K562 (cell line): ENCODE measurements around the gene EEF1A2. TPM values are rescaled to one million over a fixed set of nuclear protein-coding genes. Genes with fewer than 3 reads are reported as not detected.
A peak's percentile ranks its signal among the peaks of the same experiment; 100 is the strongest.

ENCODE experiments used
- ATAC-seq: fragments of 200-7000 bp; cut with Tn5 transposase; 3 replicates; pipeline ENCODE4 v1.9.1; 2020; ENCODE audit warnings: moderate library complexity
- BruUV-seq: library from RNA; stranded (reverse); fragments of 400-500 nt; replicated peaks from 2 replicates; lab custom pipeline; 2021; lab: Mats Ljungman, UMichigan
- CTCF ChIA-PET: fragments of 300-600 bp; formaldehyde crosslinking; extraction: SDS; loops from one replicate; lab custom pipeline; 2021; ENCODE audit warnings: low intra/inter-chr PET ratio; lab: Yijun Ruan, JAX
- POLR2A ChIA-PET: fragments of 300-600, 350-650 bp; sonication (Branson Sonifier 250); formaldehyde crosslinking; extraction: SDS; loops from one replicate; lab custom pipeline; 2021; ENCODE audit warnings: antibody characterized with exemption, inconsistent platforms; lab: Yijun Ruan, JAX
- DNase-seq, 4 experiments: peaks; one replicate each; pipeline versions ENCODE4 v3.0.0 to v3.0.0-alpha.2; 2011 to 2018; ENCODE audit warnings: low spot score in 3 of 4, mixed read lengths in 3 of 4; ENCODE audit errors: extremely low read depth in 1 of 4
- FAIRE-seq: peaks from 2 replicates; lab custom pipeline; 2011; peaks lifted over from hg19 to GRCh38; lab: Jason Lieb, UNC
- H2AFZ ChIP-seq: 2 replicates; pipeline ENCODE4 v1.6.0; 2011; ENCODE audit warnings: low read depth, low read length, control low read depth, inconsistent platforms
- H3K27ac ChIP-seq: fragments of 200-600 bp; 3 replicates; pipeline ENCODE4 v1.8.0; 2011; ENCODE audit warnings: low read depth, mild to moderate bottlenecking, control low read depth, inconsistent platforms, low read length, moderate library complexity, mixed read lengths; ENCODE audit errors: extremely low read depth
- H3K27me3 ChIP-seq, 2 experiments: fragments of 300-600 bp in 1 of 2; 2 replicates in 1 of 2; 3 replicates in 1 of 2; pipeline versions ENCODE4 v1.6.0 to v1.8.0; 2011; ENCODE audit warnings: inconsistent platforms in 2 of 2, low read length in 2 of 2, mild to moderate bottlenecking in 1 of 2, mixed read lengths in 1 of 2, moderate library complexity in 1 of 2; ENCODE audit not compliant: control insufficient read depth in 2 of 2, insufficient read depth in 2 of 2
- H3K36me3 ChIP-seq: fragments of 300-600 bp; 3 replicates; pipeline ENCODE4 v1.8.0; 2011; ENCODE audit warnings: mild to moderate bottlenecking, low read length, inconsistent platforms; ENCODE audit not compliant: control insufficient read depth, insufficient read depth
- H3K4me1 ChIP-seq, 2 experiments: fragments of 200-600 bp in 1 of 2; replicated peaks in 1 of 2; 2 replicates in 1 of 2; 3 replicates in 1 of 2; pipeline versions ENCODE4 v1.5.1 to v1.8.0; 2011; ENCODE audit warnings: inconsistent platforms in 2 of 2, low read length in 2 of 2, mild to moderate bottlenecking in 1 of 2, mixed read lengths in 1 of 2, moderate library complexity in 1 of 2; ENCODE audit not compliant: control insufficient read depth in 2 of 2, insufficient read depth in 2 of 2
- H3K4me2 ChIP-seq: 2 replicates; pipeline ENCODE4 v1.6.1; 2011; ENCODE audit warnings: low read length, control low read depth, inconsistent platforms, mixed read lengths; ENCODE audit not compliant: insufficient read depth
- H3K4me3 ChIP-seq: fragments of 200-600 bp; sonication (generic), shearing (Covaris generic); 2 replicates; pipeline ENCODE4 v1.5.1; 2016; ENCODE audit warnings: control low read depth, inconsistent platforms
- H3K79me2 ChIP-seq: fragments of 200-600 bp; 3 replicates; pipeline ENCODE4 v1.8.0; 2011; ENCODE audit warnings: low read length, inconsistent platforms; ENCODE audit not compliant: control insufficient read depth, insufficient read depth
- H3K9ac ChIP-seq, 2 experiments: 2 replicates each; pipeline versions ENCODE4 v1.6.0 to v1.6.1; 2011; ENCODE audit warnings: low read depth in 2 of 2, low read length in 2 of 2, control low read depth in 1 of 2, inconsistent platforms in 1 of 2, mild to moderate bottlenecking in 1 of 2, mixed read lengths in 1 of 2; ENCODE audit not compliant: insufficient read depth in 1 of 2
- H3K9me1 ChIP-seq: one replicate; pipeline ENCODE4 v1.6.0; 2011; ENCODE audit warnings: inconsistent platforms, mild to moderate bottlenecking, low read length, moderate library complexity; ENCODE audit not compliant: control insufficient read depth, insufficient read depth
- H3K9me3 ChIP-seq: replicated peaks from 2 replicates; pipeline ENCODE4 v1.5.1; 2011; ENCODE audit warnings: low read depth, low read length, inconsistent platforms; ENCODE audit not compliant: control insufficient read depth, insufficient read depth
- H4K20me1 ChIP-seq: replicated peaks from 2 replicates; pipeline ENCODE4 v1.6.1; 2011; ENCODE audit warnings: low read length, inconsistent platforms, mixed read lengths; ENCODE audit not compliant: control insufficient read depth, insufficient read depth
- CHCHD3 ChIP-seq: fragments of 250-450 bp; sonication (Bioruptor Pico); IDR thresholded peaks from 2 replicates; pipeline ENCODE4 v2.1.2; 2022; ENCODE audit warnings: mild to moderate bottlenecking
- KLF10 ChIP-seq: fragments of 250-450 bp; sonication (Bioruptor Pico); IDR thresholded peaks from 2 replicates; pipeline ENCODE4 v1.6.1; 2021; ENCODE audit warnings: matching md5 sums
- POLR2G ChIP-seq: fragments of 200-400 bp; formaldehyde crosslinking; IDR thresholded peaks from 2 replicates; pipeline ENCODE4 v1.6.1; 2017; ENCODE audit warnings: low read depth, mild to moderate bottlenecking, antibody characterized with exemption, low read length, moderate library complexity
- RBFOX2 ChIP-seq: fragments of 200-400 bp; formaldehyde crosslinking; IDR thresholded peaks from 2 replicates; pipeline ENCODE4 v1.6.1; 2017; ENCODE audit warnings: low read depth, mild to moderate bottlenecking, low read length, moderate library complexity
- TAL1 ChIP-seq: fragments of 450-650 bp; IDR thresholded peaks from 2 replicates; pipeline ENCODE4 v1.6.1; 2016; ENCODE audit warnings: mild to moderate bottlenecking
- ZC3H11A ChIP-seq: IDR thresholded peaks from 2 replicates; pipeline ENCODE4 v1.6.1; 2012; ENCODE audit warnings: low read depth, low read length, improper control_type of control experiment
- ZC3H4 ChIP-seq: sonication (generic); formaldehyde crosslinking; IDR thresholded peaks from 2 replicates; pipeline ENCODE4 v1.9.0; 2021; ENCODE audit warnings: missing genetic modification reagents, borderline replicate concordance
- ZNF589 ChIP-seq: fragments of 200-800 bp; sonication (Bioruptor generic); IDR thresholded peaks from 2 replicates; pipeline ENCODE4 v1.6.1; 2016; ENCODE audit warnings: low read depth, missing genetic modification characterization, missing compliant biosample characterization
- WGBS: fragments of 100-300 bp; shearing (Covaris generic); methylation state at CpG from one replicate; pipeline ENCODE4 v1.1.6; 2016; ENCODE audit warnings: low coverage, mixed read lengths; ENCODE audit not compliant: insufficient coverage; ENCODE audit errors: missing lambda C conversion rate; 5-methylcytosine and 5-hydroxymethylcytosine counted together
- in situ Hi-C: fragments of 300-500 bp; cut with MboI; formaldehyde crosslinking; loops from 4 replicates; pipeline ENCODE4 v1.15.0; 2018; ENCODE audit warnings: inconsistent platforms, mixed read lengths
- intact Hi-C: fragments of 100-400 bp; cut with micrococcal nuclease; formaldehyde crosslinking; loops from 2 replicates; pipeline ENCODE4 v1.14.2; 2022
- polyA plus RNA-seq, 8 experiments: library from polyadenylated mRNA; depleted of rRNA in 4 of 8; stranded (reverse) in 5 of 8; unstranded in 3 of 8; fragments of >200 nt; fragmentation: Nextera tagmentation in 2 of 8; fragmentation: Illumina TruSeq in 1 of 8; extraction: Ambion mirVana in 2 of 8; extraction: Trizol in 1 of 8; gene quantifications; 2 replicates each; pipeline versions ENCODE4 v1.2.1 to v1.2.3, GENCODE V29; 2011 to 2014; ENCODE audit warnings: inconsistent platforms in 1 of 8, missing spikeins in 1 of 8
- total RNA-seq, 7 experiments: library from RNA; depleted of rRNA in 6 of 7; stranded (reverse); fragments of >200 nt in 6 of 7; fragmentation: Illumina TruSeq in 2 of 7; extraction: Trizol in 2 of 7; gene quantifications; 2 replicates each; pipeline versions ENCODE4 v1.2.1 to v1.2.3, GENCODE V29; 2011 to 2021; ENCODE audit warnings: low replicate concordance in 1 of 7
- TF ChIP-seq, protein P1 (sequence below): sonication (generic); formaldehyde crosslinking; IDR thresholded peaks from 2 replicates; pipeline ENCODE4 v1.8.0; 2023; ENCODE audit warnings: mild to moderate bottlenecking, missing genetic modification reagents

Gene EEF1A2
- total and polyA plus RNA-seq, 9 of the 15 experiments (the other 6 are each of a cell fraction or from before 2014, with no cell fraction given), result 0.04 to 29.6 (median 11.5) TPM

DNA sequence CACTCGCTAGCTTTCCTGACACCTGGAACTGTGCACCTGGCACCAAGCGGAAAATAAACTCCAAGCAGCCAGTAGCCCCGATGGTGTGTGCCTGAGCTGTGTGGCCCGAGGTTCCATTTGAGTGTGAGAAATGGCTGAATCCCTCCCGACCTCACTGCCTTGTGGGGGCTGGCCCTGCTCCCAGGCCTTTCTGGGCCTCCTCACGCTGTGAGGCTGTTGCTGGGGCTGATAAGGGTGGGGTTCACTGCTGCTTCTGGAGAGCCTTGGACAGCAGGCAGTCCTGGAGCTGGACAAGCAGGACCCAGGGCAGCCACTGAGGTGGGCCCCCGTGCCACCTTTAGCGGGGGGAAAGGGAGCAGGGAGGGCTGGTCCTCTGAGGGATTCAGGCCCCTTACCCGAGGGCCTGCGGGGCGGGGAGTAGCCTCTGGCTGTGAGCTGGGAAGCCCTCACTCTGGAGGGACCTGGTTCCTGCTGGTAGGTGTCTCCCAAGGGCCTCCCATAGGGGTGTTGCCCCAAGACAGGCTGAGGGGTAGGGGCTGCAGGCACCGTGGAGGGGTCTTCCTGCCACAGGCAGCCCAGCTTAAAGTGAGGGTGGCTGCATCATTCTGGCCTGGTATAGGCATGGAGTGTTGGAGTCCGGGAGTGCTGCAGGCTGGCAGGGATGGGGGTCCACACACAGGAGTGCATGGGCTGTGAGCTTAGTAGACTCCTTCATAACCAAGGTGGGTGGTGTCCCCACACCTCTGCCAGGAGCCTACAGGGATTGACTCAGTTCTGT lies 23.4 kb upstream of the EEF1A2 start:
- in situ Hi-C loops (no loop called here), intact Hi-C loops (no loop called here)
- Histone ChIP-seq H3K4me1 (peaks cover 10 to 57% of the 10 kb centered on the region in 2 experiments), H2AFZ (no peak overlapping the region), H3K4me2 (no peak overlapping the region; the same call in 1 of the 2 replicates), H3K9me1 (no peaks in the 10 kb centered on the region), H3K27me3 (peaks cover 19 to 22% of the 10 kb centered on the region in 2 experiments), H3K9me3 (peaks cover 7% of the 10 kb centered on the region), H3K27ac (no peak overlapping the region), H3K9ac (0 out of 4 replicates have a peak overlapping the region, but pooled peaks of 1 of the 2 experiments have one; percentile 31), H3K4me3 (no peak overlapping the region), H3K79me2 (peaks cover 14% of the 10 kb centered on the region), H4K20me1 (no peaks in the 10 kb centered on the region), H3K36me3 (peaks cover 23% of the 10 kb centered on the region; the same call in 2 of the 3 replicates)
- POLR2A ChIA-PET, result interaction anchor here (0.6 to 4.0 kb wide), 9 partner anchors 10 to 250 kb away, joined by 3 to 27 read pairs (median 4); no protein-coding TSS in a partner anchor
- no peak for ATAC-seq
- CTCF ChIA-PET, result no interaction called here
- no TSS peak for BruUV-seq
- 86% methylated on average over 12 of the region's 13 CpGs for WGBS
- no peak for FAIRE-seq
- no peak for DNase-seq
- TF ChIP-seq KLF10, result no peak
- TF ChIP-seq ZC3H11A, result no peak
- TF ChIP-seq, protein P1, sequence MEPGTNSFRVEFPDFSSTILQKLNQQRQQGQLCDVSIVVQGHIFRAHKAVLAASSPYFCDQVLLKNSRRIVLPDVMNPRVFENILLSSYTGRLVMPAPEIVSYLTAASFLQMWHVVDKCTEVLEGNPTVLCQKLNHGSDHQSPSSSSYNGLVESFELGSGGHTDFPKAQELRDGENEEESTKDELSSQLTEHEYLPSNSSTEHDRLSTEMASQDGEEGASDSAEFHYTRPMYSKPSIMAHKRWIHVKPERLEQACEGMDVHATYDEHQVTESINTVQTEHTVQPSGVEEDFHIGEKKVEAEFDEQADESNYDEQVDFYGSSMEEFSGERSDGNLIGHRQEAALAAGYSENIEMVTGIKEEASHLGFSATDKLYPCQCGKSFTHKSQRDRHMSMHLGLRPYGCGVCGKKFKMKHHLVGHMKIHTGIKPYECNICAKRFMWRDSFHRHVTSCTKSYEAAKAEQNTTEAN (CRISPR knock-in tag), result 0 out of 2 replicates have a peak, but pooled peaks have one; percentile 60
- no peak for TF ChIP-seq TAL1
- TF ChIP-seq ZNF589 (CRISPR knock-in tag), result no peak
- TF ChIP-seq ZC3H4 (CRISPR knock-in tag), result 0 out of 2 replicates have a peak, but pooled peaks have one; percentile 42
- no peak for TF ChIP-seq CHCHD3 (CRISPR knock-in tag)
- peak; percentile 69 for TF ChIP-seq RBFOX2
- peak; percentile 73 for TF ChIP-seq POLR2G
- TF ChIP-seq, all 486 proteins: peak for 4
